ENCODE measurements around the gene LBX1.

DNA sequence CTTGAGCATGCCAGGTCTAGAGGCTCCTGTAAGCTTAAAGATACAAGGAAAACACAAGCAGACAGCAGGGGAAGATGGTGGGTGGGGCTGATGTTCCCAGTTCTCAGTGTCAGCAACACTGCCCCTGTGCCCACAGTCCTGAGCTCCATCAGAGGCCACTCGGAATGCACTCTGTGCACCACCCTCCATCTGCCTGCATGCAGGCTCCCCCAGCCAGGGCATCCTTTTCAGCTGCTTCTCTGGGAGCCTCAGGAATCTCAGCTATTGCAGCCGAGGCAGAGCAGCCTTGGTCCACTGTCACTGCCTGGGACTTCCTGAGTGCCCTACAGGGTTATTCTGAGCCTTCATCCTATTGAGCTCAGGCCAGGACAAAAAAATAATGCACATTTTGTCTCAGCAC is 22.2 kb downstream of the LBX1 start:
- TF ChIP-seq, protein P1, sequence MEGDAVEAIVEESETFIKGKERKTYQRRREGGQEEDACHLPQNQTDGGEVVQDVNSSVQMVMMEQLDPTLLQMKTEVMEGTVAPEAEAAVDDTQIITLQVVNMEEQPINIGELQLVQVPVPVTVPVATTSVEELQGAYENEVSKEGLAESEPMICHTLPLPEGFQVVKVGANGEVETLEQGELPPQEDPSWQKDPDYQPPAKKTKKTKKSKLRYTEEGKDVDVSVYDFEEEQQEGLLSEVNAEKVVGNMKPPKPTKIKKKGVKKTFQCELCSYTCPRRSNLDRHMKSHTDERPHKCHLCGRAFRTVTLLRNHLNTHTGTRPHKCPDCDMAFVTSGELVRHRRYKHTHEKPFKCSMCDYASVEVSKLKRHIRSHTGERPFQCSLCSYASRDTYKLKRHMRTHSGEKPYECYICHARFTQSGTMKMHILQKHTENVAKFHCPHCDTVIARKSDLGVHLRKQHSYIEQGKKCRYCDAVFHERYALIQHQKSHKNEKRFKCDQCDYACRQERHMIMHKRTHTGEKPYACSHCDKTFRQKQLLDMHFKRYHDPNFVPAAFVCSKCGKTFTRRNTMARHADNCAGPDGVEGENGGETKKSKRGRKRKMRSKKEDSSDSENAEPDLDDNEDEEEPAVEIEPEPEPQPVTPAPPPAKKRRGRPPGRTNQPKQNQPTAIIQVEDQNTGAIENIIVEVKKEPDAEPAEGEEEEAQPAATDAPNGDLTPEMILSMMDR (IDR thresholded peaks at IDR 0.05), result no peak
- TF ChIP-seq POLR2A (IDR thresholded peaks at IDR 0.05), result no peak
